ENCODE measurements around the gene SLC12A3. TPM values are rescaled to one million over a fixed set of nuclear protein-coding genes. Genes with fewer than 3 reads are reported as not detected.

SLC12A3 gene
- total and polyA plus RNA-seq, 2 of the 4 experiments (the other 2 are of a cell fraction), result not detected

Small RNA genes lying within 50 kb of the gene (microRNA-seq; reads per million reads assigned to microRNA genes)
- gene MIR138-2 (ENCODE audit: insufficient read depth in 1 of 2, insufficient read length in 1 of 2, unreplicated experiment in 1 of 2) (2.9 to 3.1 reads per million in 2 experiments), gene MIR6863 (ENCODE audit: unreplicated experiment) (not detected)

Small RNA genes lying within 50 kb of the gene (small RNA-seq; reads per million reads assigned to genes)
- 0 to 2.0 (median 0.08) reads per million in 5 experiments for gene MIR138-2

Other genes with a start within 250 kb of the SLC12A3 start
- gene MT1E, start 239.4 kb upstream of the SLC12A3 start, total RNA-seq (2012; rRNA removed), result 137 and 166 TPM in 2 replicates
- gene MT1E, start 239.4 kb upstream of the SLC12A3 start, polyA plus RNA-seq (2012; rRNA removed), result 733 and 821 TPM in 2 replicates
- not detected in 2 replicates for gene MT1M, start 232.5 kb upstream of the SLC12A3 start, total RNA-seq (2012; rRNA removed)
- gene MT1M, start 232.5 kb upstream of the SLC12A3 start, polyA plus RNA-seq (2012; rRNA removed), result 0.10 TPM in 1 of 2 replicates, not detected in the other
- gene MT1A, start 226.5 kb upstream of the SLC12A3 start, total RNA-seq (2012; rRNA removed), result 1.9 TPM in 1 of 2 replicates, not detected in the other
- 0.60 and 1.6 TPM in 2 replicates for gene MT1A, start 226.5 kb upstream of the SLC12A3 start, polyA plus RNA-seq (2012; rRNA removed)
- not detected in 2 replicates for gene MT1B, start 213.3 kb upstream of the SLC12A3 start, total RNA-seq (2012; rRNA removed)
- gene MT1B, start 213.3 kb upstream of the SLC12A3 start, polyA plus RNA-seq (2012; rRNA removed), result not detected in 2 replicates
- gene MT1F, start 207.2 kb upstream of the SLC12A3 start, total RNA-seq (2012; rRNA removed), result not detected in 2 replicates
- 0.56 and 1.1 TPM in 2 replicates for gene MT1F, start 207.2 kb upstream of the SLC12A3 start, polyA plus RNA-seq (2012; rRNA removed)
- gene MT1G, start 197.1 kb upstream of the SLC12A3 start, total RNA-seq (2012; rRNA removed), result not detected in 2 replicates
- 0.48 and 0.56 TPM in 2 replicates for gene MT1G, start 197.1 kb upstream of the SLC12A3 start, polyA plus RNA-seq (2012; rRNA removed)
- gene MT1H, start 195.4 kb upstream of the SLC12A3 start, total RNA-seq (2012; rRNA removed), result not detected in 2 replicates
- not detected in 2 replicates for gene MT1H, start 195.4 kb upstream of the SLC12A3 start, polyA plus RNA-seq (2012; rRNA removed)
- gene MT1X, start 182.7 kb upstream of the SLC12A3 start, total RNA-seq (2012; rRNA removed), result 5.6 and 37.2 TPM in 2 replicates
- gene MT1X, start 182.7 kb upstream of the SLC12A3 start, polyA plus RNA-seq (2012; rRNA removed), result 117 and 170 TPM in 2 replicates
- gene NUP93, start 135.1 kb upstream of the SLC12A3 start, total RNA-seq (2012; rRNA removed), result 70.3 and 72.6 TPM in 2 replicates
- gene NUP93, start 135.1 kb upstream of the SLC12A3 start, polyA plus RNA-seq (2012; rRNA removed), result 54.6 and 55.3 TPM in 2 replicates
- 83.3 and 148 TPM in 2 replicates for gene HERPUD1, start 66.9 kb downstream of the SLC12A3 start, total RNA-seq (2012; rRNA removed)
- gene HERPUD1, start 66.9 kb downstream of the SLC12A3 start, polyA plus RNA-seq (2012; rRNA removed), result 122 and 130 TPM in 2 replicates
- gene CETP, start 96.7 kb downstream of the SLC12A3 start, total RNA-seq (2012; rRNA removed), result not detected in 2 replicates
- gene CETP, start 96.7 kb downstream of the SLC12A3 start, polyA plus RNA-seq (2012; rRNA removed), result not detected in 2 replicates
- gene NLRC5, start 124.3 kb downstream of the SLC12A3 start, total RNA-seq (2012; rRNA removed), result 5.3 and 9.1 TPM in 2 replicates
- gene NLRC5, start 124.3 kb downstream of the SLC12A3 start, polyA plus RNA-seq (2012; rRNA removed), result 14.9 and 15.8 TPM in 2 replicates
- gene CPNE2, start 227.4 kb downstream of the SLC12A3 start, total RNA-seq (2012; rRNA removed), result 9.2 and 15.4 TPM in 2 replicates
- gene CPNE2, start 227.4 kb downstream of the SLC12A3 start, polyA plus RNA-seq (2012; rRNA removed), result 48.0 and 50.3 TPM in 2 replicates